Activated CD8-positive, alpha-beta T cell treated with anti-CD3 and anti-CD28 coated beads, Interleukin-2, amount 10 ng/mL, durations not matched to agents 7 days and 5 days (primary cell): ENCODE data around the gene SCN3A. TPM values are rescaled to one million over a fixed set of nuclear protein-coding genes. Genes with fewer than 3 reads are reported as not detected.

Source experiments
- ATAC-seq: fragments of 150-1000 bp; cut with Tn5 transposase; one replicate; pipeline ENCODE4 v1.10.0; 2021; ENCODE audit warnings: moderate library complexity
- CTCF ChIA-PET: fragments of 350-600 bp; sonication (Branson Sonifier 250); formaldehyde crosslinking; loops from one replicate; lab custom pipeline; 2021; ENCODE audit warnings: antibody characterized with exemption; lab: Charles Lee
- POLR2A ChIA-PET: fragments of 350-600 bp; sonication (Branson Sonifier 250); formaldehyde crosslinking; loops from one replicate; lab custom pipeline; 2021; ENCODE audit warnings: antibody characterized with exemption; lab: Charles Lee
- DNase-seq: peaks from one replicate; pipeline ENCODE4 v3.0.0-alpha.2; 2020
- H3K27ac Mint-ChIP-seq: one replicate; pipeline ENCODE4 v1.8.0; 2021; ENCODE audit warnings: mild to moderate bottlenecking, mixed read lengths
- H3K27me3 Mint-ChIP-seq: one replicate; pipeline ENCODE4 v1.8.0; 2021; ENCODE audit warnings: low read depth, mixed read lengths
- H3K36me3 Mint-ChIP-seq: one replicate; pipeline ENCODE4 v1.8.0; 2021; ENCODE audit warnings: low read depth, mixed read lengths
- H3K4me1 Mint-ChIP-seq: one replicate; pipeline ENCODE4 v1.8.0; 2021; ENCODE audit warnings: low read depth, mixed read lengths
- H3K4me3 Mint-ChIP-seq: one replicate; pipeline ENCODE4 v1.8.0; 2021; ENCODE audit warnings: mild to moderate bottlenecking, mixed read lengths
- H3K9me3 Mint-ChIP-seq: one replicate; pipeline ENCODE4 v1.8.0; 2022; ENCODE audit warnings: mixed read lengths; ENCODE audit not compliant: insufficient read depth
- total RNA-seq, 2 experiments: library from RNA; stranded (reverse); gene quantifications; one replicate each; pipeline ENCODE4 v1.2.3, GENCODE V29; 2021

SCN3A gene
- total RNA-seq, 2 experiments from 2014 or later, result not detected

DNA sequence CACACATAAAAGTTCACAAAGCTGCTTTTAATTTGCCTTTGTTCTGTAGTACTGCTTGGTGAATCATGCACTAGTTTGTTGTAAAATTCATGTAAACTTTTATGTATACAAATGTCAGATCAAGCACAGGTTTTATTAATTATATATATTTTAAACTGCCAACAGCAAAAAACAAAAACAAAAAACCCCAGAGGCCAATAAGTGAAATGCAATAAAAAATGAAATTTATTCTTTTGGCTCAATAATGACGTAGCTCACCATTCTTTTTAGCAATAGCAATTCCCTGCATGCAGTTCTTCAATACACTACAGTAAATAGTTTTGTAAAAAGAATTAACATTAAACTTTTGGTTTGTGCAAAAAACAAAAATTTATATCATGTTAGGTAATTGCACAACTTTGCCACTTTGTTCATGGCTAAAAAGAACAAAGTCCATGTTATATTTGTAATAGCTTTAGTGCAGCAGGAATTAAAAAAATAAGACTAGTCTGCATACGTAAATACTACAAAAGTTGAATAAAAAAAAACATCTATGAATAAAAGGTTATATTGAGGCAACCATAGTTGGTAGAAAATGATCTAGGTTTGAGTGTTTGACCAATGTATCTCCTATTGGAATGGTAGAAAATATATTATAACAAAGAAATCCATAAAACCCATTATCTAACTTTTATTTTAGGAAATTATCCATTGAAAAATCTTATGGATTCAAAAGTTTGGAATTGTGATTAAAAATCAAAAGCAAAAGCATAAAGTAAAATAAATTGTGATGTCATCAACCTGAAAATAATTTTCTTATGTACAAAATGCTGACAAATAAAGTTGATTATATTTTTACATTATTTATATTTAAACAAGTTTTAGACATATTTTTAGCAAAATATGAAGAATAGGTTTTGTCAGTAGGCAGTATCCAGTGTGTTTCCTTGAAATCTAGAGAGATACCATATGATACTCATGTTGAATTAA, 115.6 kb downstream of the SCN3A start:
- no peak overlapping the region for H3K4me3 Mint-ChIP-seq
- CTCF ChIA-PET, result no interaction called here
- H3K9me3 Mint-ChIP-seq, result peaks cover 4% of the 10 kb centered on the region
- POLR2A ChIA-PET, result no interaction called here
- no peaks in the 10 kb centered on the region for H3K36me3 Mint-ChIP-seq
- DNase-seq, result no peak
- H3K4me1 Mint-ChIP-seq, result no peaks in the 10 kb centered on the region
- no peak overlapping the region for H3K27ac Mint-ChIP-seq
- no peak for ATAC-seq
- H3K27me3 Mint-ChIP-seq, result no peaks in the 10 kb centered on the region

DNA sequence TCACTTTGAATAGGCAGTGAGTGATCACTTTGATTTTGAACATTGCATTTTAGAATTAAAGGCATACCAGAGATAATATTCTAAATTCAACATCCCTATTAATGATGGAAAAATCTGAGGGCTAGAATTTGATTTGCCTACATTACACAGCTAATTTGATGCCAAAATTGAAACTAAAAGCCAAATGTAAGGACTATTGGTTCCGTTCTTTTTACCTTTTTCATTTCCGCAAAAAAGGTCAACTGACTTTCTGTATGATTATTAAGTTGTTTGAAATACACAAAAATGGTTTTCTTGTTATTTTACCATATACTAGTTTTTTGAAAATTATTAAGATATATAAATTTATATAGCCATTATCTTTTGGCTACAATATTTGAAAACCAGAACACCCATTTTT, 117.5 kb downstream of the SCN3A start:
- DNase-seq (no peak), ATAC-seq (no peak)
- Mint-ChIP-seq H3K27ac (no peak overlapping the region), H3K4me1 (no peaks in the 10 kb centered on the region), H3K9me3 (peaks cover 14% of the 10 kb centered on the region), H3K27me3 (no peaks in the 10 kb centered on the region), H3K36me3 (no peaks in the 10 kb centered on the region), H3K4me3 (no peak overlapping the region)
- ChIA-PET CTCF (no interaction called here), POLR2A (no interaction called here)

DNA sequence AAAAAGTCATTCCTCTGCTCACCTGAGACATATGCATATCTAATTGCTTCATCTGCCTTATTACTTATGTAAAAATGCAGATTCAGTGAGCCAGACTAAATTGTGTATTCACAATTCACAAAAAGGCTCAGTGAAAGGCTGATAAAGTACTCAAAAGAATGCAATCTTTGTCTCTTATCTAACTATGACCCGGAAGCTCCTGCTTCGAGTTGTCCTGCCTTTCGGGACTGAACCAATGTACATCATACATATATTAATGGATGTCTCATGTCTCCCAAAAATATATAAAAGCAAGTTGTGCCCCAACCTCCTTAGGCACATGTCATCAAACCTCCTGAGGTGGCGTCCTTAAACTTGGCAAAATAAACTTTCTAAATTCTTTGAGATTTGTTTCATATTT, 120.5 kb downstream of the SCN3A start:
- no peak for DNase-seq
- no peaks in the 10 kb centered on the region for H3K4me1 Mint-ChIP-seq
- H3K27me3 Mint-ChIP-seq, result no peaks in the 10 kb centered on the region
- no peak overlapping the region for H3K27ac Mint-ChIP-seq
- peaks cover 14% of the 10 kb centered on the region for H3K9me3 Mint-ChIP-seq
- ChIA-PET CTCF (no interaction called here), POLR2A (no interaction called here)
- no peak overlapping the region for H3K4me3 Mint-ChIP-seq
- no peak for ATAC-seq
- H3K36me3 Mint-ChIP-seq, result no peaks in the 10 kb centered on the region

DNA sequence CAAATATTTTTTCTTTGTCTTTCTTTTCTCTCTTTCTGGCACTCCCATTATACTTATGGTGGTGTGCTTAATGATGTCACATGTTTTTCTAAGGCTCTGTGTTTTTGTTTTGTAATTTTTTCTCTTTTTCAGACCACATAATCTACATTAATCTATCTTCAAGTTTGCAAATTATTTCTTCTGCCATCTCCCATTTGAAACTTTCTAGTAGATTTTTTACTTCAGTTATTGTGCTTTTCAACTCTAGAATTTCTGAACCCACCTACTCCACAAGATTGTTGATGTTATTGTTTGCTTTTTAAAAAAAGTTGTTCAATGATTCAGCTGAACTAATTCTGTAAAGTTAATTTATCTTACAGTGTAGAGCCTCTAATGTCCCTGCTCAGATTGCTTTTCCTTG, 121.4 kb downstream of the SCN3A start:
- no peak for DNase-seq
- ChIA-PET CTCF (no interaction called here), POLR2A (no interaction called here)
- Mint-ChIP-seq H3K36me3 (no peaks in the 10 kb centered on the region), H3K4me3 (no peak overlapping the region), H3K4me1 (no peaks in the 10 kb centered on the region), H3K9me3 (peaks cover 14% of the 10 kb centered on the region), H3K27me3 (no peaks in the 10 kb centered on the region), H3K27ac (no peak overlapping the region)
- no peak for ATAC-seq

DNA sequence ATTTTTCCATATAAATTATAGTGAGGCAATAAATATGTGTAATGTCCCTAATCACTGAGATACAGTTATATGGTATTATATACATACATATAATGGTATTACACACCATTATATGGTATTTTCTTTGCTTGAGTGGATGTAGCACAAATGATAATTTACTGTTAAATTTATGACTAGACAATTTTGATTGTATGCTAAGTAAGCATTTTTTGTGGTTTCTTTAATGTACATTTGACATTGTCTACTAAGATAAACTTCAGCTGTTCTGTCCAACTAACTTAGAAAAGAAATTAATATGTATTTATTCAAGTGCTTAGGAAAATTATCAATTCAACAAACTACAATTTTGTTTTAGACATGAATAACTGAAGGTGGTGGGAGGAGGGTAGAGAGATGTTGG, 122.6 kb downstream of the SCN3A start:
- ChIA-PET POLR2A (no interaction called here), CTCF (no interaction called here)
- Mint-ChIP-seq H3K27ac (no peak overlapping the region), H3K4me1 (no peaks in the 10 kb centered on the region), H3K4me3 (no peak overlapping the region), H3K36me3 (no peaks in the 10 kb centered on the region), H3K27me3 (no peaks in the 10 kb centered on the region), H3K9me3 (peaks cover 14% of the 10 kb centered on the region)
- ATAC-seq (no peak), DNase-seq (no peak)

DNA sequence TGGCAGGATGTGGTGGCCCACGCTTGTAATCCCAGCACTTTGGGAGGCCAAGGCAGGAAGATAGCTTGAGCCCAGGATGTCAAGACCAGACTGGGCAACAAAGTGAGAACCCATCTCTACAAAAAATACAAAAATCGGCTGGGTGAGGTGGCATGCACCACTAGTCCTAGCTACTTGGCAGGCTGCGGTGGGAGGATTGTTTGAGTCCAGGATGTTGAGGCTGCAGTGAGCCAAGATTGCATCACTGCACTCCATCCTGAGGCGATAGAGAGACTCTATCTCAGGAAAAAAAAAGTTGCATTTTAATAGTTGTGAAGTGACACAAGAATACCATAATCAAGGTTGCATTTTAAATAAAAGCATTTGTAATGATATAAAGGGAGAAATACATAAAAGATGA, 124.4 kb downstream of the SCN3A start:
- Mint-ChIP-seq H3K4me1 (no peaks in the 10 kb centered on the region), H3K27me3 (no peaks in the 10 kb centered on the region), H3K4me3 (no peak overlapping the region), H3K9me3 (peaks cover 14% of the 10 kb centered on the region), H3K27ac (no peak overlapping the region), H3K36me3 (no peaks in the 10 kb centered on the region)
- ATAC-seq (no peak), DNase-seq (no peak)
- ChIA-PET CTCF (no interaction called here), POLR2A (no interaction called here)

DNA sequence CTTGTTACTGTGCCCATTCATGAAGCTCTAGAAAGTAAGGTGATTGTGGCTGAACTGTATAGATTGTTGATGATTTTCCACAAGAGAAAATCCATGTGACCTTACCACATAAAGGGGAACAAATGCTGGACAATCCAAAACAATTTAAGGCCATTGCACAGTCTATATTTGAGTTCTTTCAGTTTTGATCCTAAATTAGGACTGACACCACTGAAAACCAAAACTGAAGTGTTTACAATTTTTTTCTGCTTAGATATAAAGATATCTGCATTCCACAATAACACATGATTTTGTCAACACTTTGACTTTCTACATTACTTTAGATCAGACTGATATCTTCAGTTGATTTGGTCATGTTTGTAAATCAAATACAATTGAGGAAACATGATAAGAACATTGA, 124.9 kb downstream of the SCN3A start:
- CTCF ChIA-PET, result no interaction called here
- no peak overlapping the region for H3K27ac Mint-ChIP-seq
- ATAC-seq (no peak), DNase-seq (no peak)
- peaks cover 10% of the 10 kb centered on the region for H3K9me3 Mint-ChIP-seq
- no peaks in the 10 kb centered on the region for H3K36me3 Mint-ChIP-seq
- H3K4me1 Mint-ChIP-seq, result no peaks in the 10 kb centered on the region
- no peaks in the 10 kb centered on the region for H3K27me3 Mint-ChIP-seq
- POLR2A ChIA-PET, result no interaction called here
- no peak overlapping the region for H3K4me3 Mint-ChIP-seq

DNA sequence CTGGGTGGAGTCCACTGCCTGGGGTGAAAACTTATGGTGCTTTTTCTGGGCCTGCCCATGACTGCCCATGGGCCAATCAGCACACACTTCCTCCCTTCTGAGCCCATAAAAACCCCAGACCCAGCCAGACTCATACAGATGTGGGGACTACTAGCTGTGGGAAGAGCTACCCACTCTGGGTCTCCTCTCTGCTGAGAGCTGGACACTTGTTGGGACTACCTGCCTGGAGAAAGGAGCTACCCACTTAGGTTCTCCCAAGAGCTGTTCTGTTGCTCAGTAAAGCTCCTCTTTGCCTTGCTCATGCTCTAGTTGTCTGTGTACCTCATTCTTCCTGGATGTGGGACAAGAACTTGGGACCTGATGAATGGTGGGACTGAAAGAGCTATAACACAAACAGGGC, 129.0 kb downstream of the SCN3A start:
- Mint-ChIP-seq H3K4me1 (no peaks in the 10 kb centered on the region), H3K27me3 (no peaks in the 10 kb centered on the region), H3K27ac (no peak overlapping the region), H3K36me3 (no peaks in the 10 kb centered on the region), H3K4me3 (no peak overlapping the region), H3K9me3 (no peaks in the 10 kb centered on the region)
- DNase-seq (no peak), ATAC-seq (no peak)
- POLR2A ChIA-PET, result no interaction called here
- CTCF ChIA-PET, result interaction anchor here (1.2 kb wide), 1 partner anchor 58 kb away, joined by 4 read pairs; no protein-coding TSS in a partner anchor

DNA sequence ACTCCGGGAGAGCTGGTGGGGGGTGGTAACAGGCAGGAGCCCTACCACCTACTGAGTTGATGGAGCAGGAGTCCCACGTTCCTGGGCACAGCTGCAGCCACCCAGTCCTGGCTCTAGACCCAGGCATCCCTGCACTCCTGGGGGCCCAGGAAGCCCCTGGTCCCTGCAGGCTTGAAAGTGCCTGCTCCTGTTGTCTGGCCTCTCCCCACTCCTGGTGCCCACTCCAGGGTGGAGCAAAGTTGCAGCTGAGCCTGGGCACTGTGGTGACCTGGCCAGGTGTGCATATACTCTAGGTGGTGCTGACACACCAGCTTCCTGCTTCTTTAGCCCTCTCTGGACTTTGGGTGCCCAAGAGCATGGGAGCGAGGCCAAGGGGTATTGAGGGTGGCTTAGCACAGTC, 129.5 kb downstream of the SCN3A start:
- ChIA-PET POLR2A (no interaction called here), CTCF (no interaction called here)
- H3K4me1 Mint-ChIP-seq, result no peaks in the 10 kb centered on the region
- no peaks in the 10 kb centered on the region for H3K27me3 Mint-ChIP-seq
- H3K27ac Mint-ChIP-seq, result no peak overlapping the region
- no peak overlapping the region for H3K4me3 Mint-ChIP-seq
- no peak for DNase-seq
- no peaks in the 10 kb centered on the region for H3K36me3 Mint-ChIP-seq
- H3K9me3 Mint-ChIP-seq, result no peaks in the 10 kb centered on the region
- ATAC-seq, result no peak

DNA sequence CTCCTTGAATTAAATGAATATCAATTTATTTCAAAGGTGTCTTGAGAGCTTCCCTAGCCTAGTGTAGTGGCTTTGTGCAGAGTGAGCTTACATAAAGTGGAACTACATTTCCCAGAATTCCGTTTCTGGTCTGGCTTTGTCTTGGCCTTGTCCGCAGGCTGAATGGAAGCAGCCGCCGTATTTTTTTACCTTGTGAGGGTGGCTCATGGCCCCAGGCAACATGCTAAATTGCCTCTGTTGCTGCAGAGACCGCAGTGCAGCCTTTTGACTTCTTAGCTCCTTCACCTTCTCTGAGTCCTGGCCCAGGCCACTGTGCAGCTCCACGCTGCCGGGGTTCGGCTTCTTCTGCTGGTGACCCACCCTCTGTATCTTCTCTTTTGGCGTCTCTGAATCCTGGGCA, 133.8 kb downstream of the SCN3A start:
- ChIA-PET CTCF (no interaction called here), POLR2A (no interaction called here)
- ATAC-seq, result no peak
- Mint-ChIP-seq H3K4me1 (no peaks in the 10 kb centered on the region), H3K27me3 (no peaks in the 10 kb centered on the region), H3K27ac (no peak overlapping the region), H3K36me3 (no peaks in the 10 kb centered on the region), H3K9me3 (no peaks in the 10 kb centered on the region), H3K4me3 (no peak overlapping the region)
- DNase-seq, result no peak

DNA sequence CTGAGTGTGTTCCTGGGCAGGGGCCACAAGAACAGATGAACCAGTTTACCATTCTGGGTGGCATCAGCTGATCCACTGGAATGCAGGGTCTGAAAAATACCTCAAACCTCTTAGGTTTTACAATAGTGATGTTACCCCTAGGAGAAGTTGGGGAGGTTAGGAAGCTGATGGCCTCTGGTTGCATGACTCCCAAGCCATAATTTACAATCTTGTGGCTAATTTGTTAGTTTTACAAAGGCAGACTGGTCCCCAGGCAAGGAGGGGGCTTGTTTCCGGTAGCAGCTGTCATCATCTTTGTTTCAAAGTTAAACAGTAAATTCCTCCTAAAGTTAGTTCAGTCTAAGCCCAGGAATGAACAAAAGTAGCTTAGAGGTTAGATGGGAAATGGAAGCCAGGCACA, 134.7 kb downstream of the SCN3A start:
- H3K27me3 Mint-ChIP-seq, result no peaks in the 10 kb centered on the region
- no peaks in the 10 kb centered on the region for H3K9me3 Mint-ChIP-seq
- H3K36me3 Mint-ChIP-seq, result no peaks in the 10 kb centered on the region
- H3K27ac Mint-ChIP-seq, result no peak overlapping the region
- H3K4me1 Mint-ChIP-seq, result no peaks in the 10 kb centered on the region
- DNase-seq (no peak), ATAC-seq (no peak)
- CTCF ChIA-PET, result interaction anchor here (1.0 kb wide), 1 partner anchor 53 kb away, joined by 3 read pairs; no protein-coding TSS in a partner anchor
- POLR2A ChIA-PET, result no interaction called here
- no peak overlapping the region for H3K4me3 Mint-ChIP-seq

DNA sequence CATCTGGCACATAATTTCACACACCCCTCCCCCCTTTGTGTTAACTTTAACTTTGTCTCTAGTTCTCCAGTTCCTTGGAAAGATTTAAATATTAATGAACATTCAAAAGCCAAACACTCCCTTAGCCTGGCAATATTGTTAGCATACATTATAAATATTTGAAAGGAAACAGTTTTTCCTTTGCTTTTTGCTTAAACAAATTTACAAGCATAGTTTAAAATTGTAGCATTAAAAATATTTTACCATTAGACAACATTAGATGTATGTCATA, 135.4 kb downstream of the SCN3A start:
- DNase-seq (no peak), ATAC-seq (no peak)
- H3K36me3 Mint-ChIP-seq, result no peaks in the 10 kb centered on the region
- no peak overlapping the region for H3K27ac Mint-ChIP-seq
- ChIA-PET CTCF (no interaction called here), POLR2A (no interaction called here)
- H3K4me3 Mint-ChIP-seq, result no peak overlapping the region
- no peaks in the 10 kb centered on the region for H3K27me3 Mint-ChIP-seq
- H3K9me3 Mint-ChIP-seq, result no peaks in the 10 kb centered on the region
- H3K4me1 Mint-ChIP-seq, result no peaks in the 10 kb centered on the region
